KOPT-K1 (cell line): ENCODE data around the gene TMEFF2.
"Not testable (repeated sequence)": the region's sequence is repeated elsewhere in the genome, so short reads cannot be mapped to it uniquely, and the experiment has no call there.

Experiments
- H3K27ac ChIP-seq: fragments of 200-600 bp; sonication (generic); 2 replicates; pipeline ENCODE4 v1.5.1; 2016; ENCODE audit warnings: antibody characterized with exemption, mild to moderate bottlenecking, low read depth, low read length; ENCODE audit not compliant: poor library complexity, severe bottlenecking
- H3K36me3 ChIP-seq: fragments of 200-600 bp; sonication (generic); 2 replicates; pipeline ENCODE4 v1.5.1; 2017; ENCODE audit warnings: antibody characterized with exemption, mild to moderate bottlenecking, low read length, moderate library complexity; ENCODE audit not compliant: insufficient read depth
- H3K9me3 ChIP-seq: fragments of 200-600 bp; sonication (generic); 2 replicates; pipeline ENCODE4 v1.5.1; 2017; ENCODE audit warnings: antibody characterized with exemption, low read length, mild to moderate bottlenecking; ENCODE audit not compliant: insufficient read depth, poor library complexity, severe bottlenecking

TMEFF2 gene

DNA sequence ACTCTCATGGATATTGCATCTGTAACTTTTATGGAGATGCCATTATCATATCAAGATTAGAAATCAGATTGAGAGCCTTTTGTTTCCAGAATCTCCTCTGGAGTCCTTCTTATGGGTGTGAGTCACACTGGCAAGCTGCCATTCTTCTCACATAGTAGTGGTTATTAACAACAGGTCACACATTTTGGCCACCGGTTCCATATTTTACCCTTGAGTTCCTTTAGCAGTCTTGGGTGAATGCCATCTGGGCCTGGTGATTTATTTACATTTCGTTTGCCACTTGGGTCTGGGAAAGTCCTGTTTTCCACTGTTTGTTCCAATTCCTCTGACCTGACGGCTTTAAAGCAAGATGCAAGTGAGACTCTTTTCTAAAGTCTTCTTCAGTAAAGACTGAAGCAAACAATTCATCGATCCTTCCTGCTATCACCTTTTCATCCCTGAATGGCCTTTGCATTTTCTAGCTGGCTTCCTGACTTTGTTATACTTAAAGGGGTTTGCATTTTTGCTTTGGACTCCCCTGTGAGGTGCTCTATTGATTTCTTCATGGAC lies 267.3 kb downstream of the TMEFF2 start:
- Histone ChIP-seq H3K36me3 (no peaks in the 10 kb centered on the region), H3K9me3 (no peaks in the 10 kb centered on the region), H3K27ac (no peak overlapping the region)

DNA sequence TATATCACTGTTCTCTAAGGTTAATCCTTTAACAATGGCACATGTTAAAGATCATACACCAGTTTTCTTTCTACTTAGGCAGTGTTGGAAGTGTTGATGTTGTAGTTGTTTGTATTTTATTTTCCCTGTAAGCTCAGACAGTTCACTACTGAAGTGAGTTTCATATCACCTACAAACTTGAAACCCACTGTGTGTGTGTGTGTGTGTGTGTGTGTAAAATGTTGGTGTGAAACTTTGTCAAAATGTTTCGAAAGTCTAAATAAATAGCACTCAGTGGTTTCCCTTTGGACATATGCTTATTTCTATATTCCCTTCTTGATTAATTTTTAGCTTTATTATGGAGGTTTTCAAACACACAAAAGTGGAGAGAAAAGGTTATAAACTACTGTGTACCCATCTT lies 268.1 kb downstream of the TMEFF2 start:
- Histone ChIP-seq H3K36me3 (no peaks in the 10 kb centered on the region), H3K27ac (no peak overlapping the region), H3K9me3 (no peaks in the 10 kb centered on the region)

DNA sequence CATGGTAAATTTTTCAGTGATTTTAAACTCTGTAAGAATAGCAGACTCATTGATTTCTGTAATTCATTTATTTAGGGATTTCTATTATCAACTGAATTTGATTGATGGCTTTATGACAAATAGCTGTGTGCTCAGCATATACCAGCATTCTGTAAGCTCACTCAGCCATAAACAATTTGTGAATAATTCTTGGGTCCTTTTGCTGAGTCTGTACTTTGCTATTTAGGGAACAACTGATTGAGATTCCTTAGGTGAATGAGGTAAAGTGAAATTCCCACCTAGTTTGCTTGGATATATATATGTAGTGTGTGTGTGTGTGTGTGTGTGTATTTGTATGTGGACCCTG lies 271.1 kb downstream of the TMEFF2 start:
- Histone ChIP-seq H3K27ac (no peak overlapping the region), H3K36me3 (no peaks in the 10 kb centered on the region), H3K9me3 (no peaks in the 10 kb centered on the region)

DNA sequence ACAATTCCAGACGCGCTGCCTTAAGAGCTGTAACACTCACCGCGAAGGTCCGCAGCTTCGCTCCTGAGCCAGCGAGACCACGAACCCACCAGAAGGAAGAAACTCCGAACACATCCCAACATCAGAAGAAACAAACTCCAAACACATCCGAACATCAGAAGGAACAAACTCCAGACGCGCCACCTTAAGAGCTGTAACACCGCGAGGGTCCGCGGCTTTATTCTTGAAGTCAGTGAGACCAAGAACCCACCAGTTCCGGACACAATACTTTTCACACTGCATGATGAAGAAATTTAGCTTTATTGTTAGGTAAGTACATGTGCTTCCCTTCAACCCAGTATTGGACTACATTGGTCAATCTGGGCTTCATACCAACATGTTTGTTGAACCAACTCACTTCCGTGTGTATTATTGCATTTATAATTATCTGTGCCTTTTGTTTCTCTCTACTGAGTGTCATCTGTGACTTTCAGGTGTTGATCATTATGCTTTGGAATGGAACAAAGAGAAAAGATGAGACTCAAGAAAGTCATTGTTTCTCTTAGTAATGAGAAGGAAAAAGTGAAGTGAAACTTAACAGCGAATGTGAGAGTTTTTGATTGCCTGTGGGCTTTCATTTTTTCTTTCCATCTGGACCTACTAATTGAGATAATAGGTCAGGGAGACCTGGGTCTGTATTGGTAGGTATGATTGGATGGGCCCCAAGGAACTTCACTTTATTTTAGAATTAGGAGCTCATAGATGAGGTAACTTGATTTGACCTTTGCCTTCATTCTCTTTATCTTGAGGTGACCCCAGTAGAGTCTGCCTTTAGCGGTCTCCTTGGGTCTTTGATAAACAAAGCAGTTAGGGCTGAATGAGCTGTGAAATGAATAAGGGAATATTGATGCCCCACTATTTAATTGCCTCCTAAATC lies 271.7 kb downstream of the TMEFF2 start:
- Histone ChIP-seq H3K9me3 (no peaks in the 10 kb centered on the region), H3K36me3 (no peaks in the 10 kb centered on the region), H3K27ac (no peak overlapping the region)

DNA sequence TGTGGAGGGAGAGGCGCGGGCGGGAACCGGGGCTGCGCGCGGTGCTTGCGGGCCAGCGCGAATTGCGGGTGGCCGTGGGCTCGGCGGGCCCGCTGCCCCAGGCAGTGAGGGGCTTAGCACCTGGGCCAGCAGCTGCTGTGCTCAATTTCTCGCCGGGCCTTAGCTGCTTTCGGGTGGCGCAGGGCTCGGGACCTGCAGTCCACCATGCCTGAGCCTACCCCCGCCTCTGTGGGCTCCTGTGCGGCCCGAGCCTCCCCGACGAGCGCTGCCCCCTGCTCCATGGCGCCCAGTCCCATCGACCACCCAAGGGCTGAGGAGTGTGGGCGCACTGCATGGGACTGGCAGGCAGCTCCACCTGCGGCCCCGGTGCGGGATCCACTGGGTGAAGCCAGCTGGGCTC lies 273.1 kb downstream of the TMEFF2 start:
- H3K27ac ChIP-seq, H3K9me3 ChIP-seq, H3K36me3 ChIP-seq: not testable (repeated sequence)

DNA sequence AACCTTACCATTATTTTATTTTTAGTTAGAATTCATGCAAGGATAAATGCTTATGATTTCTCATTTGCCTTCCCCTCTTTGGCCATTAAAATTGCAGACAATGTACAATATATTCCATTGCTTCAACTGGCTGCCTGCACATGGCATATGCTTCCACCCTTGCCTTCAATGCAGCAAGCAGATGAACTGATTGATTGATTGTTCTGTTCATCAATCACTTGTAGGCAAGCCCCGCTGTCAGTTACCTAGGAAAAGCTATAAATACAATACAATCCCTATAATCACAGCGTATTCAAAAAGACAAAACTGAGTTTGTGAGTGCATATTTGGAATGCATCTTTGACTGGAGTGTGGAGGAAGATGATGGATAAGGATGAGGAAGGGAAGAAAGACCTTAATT lies 274.2 kb downstream of the TMEFF2 start:
- no peak overlapping the region for H3K27ac ChIP-seq
- H3K36me3 ChIP-seq = no peaks in the 10 kb centered on the region
- H3K9me3 ChIP-seq = no peaks in the 10 kb centered on the region

DNA sequence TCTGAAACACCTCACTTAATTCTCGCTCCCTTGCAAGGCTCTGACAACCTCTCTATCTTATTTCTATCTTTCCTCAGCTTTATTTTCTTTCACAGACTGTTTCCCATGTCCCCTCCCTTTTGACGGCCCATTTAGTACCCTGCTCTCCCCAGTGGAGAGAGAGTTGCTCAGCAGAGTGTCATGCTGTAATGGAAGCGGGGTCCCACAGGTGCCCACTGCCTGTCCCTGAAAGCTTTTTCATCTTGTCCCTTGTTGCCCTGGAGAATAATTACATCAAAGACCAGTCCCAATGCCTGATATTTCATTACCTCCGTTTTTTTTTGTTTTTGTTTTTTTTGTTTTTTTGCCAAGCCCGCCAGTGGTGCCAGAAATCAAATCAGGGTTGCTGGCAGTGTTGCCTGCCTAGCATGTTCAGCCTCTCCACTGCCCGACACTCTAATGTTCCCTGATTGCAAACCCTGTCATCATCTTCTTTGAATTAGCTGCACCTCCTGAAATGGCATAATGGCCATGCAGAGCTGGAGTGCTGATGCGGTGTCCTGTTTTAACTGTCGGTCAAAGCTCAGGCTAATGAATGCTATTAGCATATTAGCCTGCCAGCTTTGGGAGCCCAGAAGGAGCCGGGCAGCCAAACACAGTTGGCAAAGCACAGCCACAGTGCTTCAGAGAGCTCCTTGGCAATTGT lies 276.6 kb downstream of the TMEFF2 start:
- H3K27ac ChIP-seq = no peak overlapping the region
- H3K9me3 ChIP-seq = no peaks in the 10 kb centered on the region
- H3K36me3 ChIP-seq = no peaks in the 10 kb centered on the region

DNA sequence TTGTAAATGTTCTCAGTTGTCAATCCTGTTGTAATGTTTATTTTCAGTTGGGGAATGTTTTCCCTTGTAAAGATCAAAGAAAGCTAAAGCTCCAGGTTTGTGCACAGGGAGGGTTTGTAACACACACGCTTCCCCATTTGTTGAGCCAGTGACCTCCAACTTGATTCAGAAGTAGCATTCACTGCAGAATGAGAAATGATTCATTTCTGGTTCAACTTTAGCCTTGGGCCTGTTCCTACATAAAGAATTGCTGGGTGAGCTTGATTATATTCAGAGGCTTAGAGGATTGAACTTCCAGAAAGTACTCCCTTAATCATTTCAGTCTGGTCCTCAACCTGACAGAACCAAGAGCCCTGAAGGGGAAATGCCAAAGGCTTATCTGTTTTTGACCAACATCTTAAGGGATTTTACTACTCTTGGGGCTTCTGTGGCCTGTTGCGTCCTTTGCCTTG lies 277.3 kb downstream of the TMEFF2 start:
- no peak overlapping the region for H3K27ac ChIP-seq
- no peaks in the 10 kb centered on the region for H3K9me3 ChIP-seq
- no peaks in the 10 kb centered on the region for H3K36me3 ChIP-seq

DNA sequence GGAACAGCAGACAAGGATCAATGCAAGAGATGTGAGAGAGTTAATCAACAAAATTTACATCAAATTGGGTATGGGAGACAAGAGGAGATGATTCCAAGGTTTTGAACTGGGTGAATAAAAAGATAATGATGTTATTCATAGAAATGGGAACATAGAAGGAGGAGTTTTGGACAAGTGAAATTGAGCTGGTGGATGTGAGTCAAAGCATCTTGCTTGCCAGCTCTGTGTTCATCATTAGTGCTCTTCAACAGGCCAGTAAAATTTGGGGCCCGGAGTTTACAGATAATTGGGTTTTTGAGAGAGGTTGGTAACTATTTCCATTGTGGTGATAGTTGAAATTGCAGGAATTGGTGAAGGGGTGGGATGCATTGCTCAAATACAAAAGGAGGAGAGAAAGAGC lies 277.9 kb downstream of the TMEFF2 start:
- Histone ChIP-seq H3K27ac (no peak overlapping the region), H3K36me3 (no peaks in the 10 kb centered on the region), H3K9me3 (no peaks in the 10 kb centered on the region)

DNA sequence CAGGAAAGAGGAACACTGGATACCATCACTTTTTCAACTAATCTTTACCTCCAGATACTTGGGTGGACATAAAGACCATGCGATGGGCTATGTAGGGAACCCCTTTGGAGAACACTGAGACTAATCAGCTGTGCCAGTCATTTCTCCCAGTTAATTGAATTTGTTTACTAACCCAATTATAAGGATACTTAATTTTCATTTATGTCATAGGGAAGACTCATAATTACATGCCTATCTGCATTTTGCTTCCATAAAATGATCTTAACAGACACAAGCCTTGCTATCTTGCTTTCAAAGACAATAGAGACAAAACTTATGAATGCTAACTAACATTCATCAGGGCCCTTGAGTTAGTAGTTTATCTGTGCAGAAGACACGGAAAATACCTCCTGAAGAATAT lies 279.0 kb downstream of the TMEFF2 start:
- Histone ChIP-seq H3K36me3 (no peaks in the 10 kb centered on the region), H3K27ac (no peak overlapping the region), H3K9me3 (no peaks in the 10 kb centered on the region)

DNA sequence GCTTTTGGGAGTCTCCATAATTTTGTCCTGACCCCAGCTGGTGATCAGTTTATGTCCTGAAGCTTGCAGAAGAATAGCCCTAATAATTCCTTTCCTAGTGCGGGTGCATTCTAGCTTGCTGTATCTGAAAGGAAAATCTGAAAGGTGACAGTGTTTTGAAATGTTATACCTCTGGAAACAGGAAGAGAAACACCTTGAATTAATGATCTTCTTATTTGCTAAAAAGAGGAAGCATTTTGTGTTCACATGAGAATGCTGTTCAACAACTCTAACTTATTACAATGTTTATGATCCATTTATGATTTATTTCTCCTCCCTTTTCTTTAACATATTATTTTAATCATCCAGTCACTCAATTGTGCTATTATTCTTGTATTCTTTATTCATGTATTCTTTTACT lies 280.9 kb downstream of the TMEFF2 start:
- H3K36me3 ChIP-seq = no peaks in the 10 kb centered on the region
- H3K27ac ChIP-seq = no peak overlapping the region
- H3K9me3 ChIP-seq = no peaks in the 10 kb centered on the region

DNA sequence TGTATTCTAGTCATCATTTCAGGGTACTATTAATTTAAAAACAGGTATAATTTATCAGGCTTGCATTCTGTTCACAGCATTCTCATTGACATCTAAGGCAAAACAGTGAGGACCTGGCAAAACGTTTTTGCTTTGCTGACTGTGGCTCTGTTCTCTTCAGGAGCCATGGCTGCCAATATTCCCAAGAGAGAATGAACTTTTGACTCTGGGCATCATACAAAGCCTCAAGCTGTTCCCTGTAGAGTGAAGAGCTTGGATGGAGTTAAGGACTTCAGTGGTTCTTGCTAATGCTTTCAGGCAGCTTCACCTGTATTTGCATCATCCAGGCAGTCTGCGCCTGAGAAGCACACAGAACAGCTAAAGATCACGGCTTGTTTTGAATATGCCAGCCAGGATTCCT lies 282.0 kb downstream of the TMEFF2 start:
- Histone ChIP-seq H3K9me3 (no peaks in the 10 kb centered on the region), H3K27ac (no peak overlapping the region), H3K36me3 (no peaks in the 10 kb centered on the region)

DNA sequence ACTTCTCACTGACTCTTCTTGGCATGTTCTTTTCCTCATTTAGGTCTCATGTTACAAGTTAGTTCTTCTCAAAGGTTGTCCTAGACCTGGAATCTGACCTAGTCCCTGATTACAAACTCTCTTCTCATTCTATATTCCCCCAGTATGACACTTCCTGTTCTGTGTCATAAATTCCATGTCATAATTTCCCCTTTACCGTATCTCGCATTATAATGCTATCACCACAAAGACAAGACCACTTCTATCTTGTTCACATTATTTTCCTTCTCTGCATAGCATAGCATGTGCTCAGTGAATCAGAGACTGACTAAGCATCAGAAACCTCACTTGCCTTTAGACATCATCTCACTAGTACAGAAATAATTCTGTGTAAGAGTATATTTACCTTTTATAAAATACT lies 284.2 kb downstream of the TMEFF2 start:
- Histone ChIP-seq H3K9me3 (no peaks in the 10 kb centered on the region), H3K36me3 (no peaks in the 10 kb centered on the region), H3K27ac (no peak overlapping the region)

DNA sequence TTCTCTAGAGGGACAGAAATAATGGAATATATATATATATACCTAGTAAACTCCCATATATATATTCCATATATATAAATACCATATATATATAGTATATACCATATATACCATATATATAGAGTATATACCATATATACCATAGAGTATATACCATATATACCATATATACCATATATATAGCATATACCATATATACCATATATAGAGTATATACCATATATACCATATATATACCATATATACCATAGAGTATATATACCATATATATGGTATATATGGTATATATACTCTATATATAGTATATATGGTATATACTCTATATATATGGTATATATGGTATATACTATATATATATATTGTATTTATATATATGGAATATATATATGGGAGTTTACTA lies 285.9 kb downstream of the TMEFF2 start:
- no peak overlapping the region for H3K27ac ChIP-seq
- no peaks in the 10 kb centered on the region for H3K9me3 ChIP-seq
- H3K36me3 ChIP-seq = no peaks in the 10 kb centered on the region

DNA sequence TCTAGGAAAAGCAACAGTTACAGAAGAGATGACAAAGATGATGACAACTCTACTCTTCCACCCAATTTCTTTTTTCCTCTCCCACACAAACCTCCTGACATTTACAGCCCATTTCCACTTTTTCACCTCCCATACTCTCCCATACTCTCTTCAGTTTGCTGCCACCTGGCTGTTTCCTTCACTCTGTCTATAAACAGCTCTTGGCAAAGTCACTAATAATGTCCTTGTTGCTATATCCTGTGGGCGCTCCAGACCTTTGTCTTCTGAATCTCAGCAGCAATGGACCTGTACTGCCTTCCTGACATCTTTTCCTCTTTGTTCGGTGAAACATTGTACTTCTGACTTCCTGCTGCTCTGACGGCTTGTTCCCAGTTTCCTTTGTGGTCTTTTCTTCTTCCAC lies 287.2 kb downstream of the TMEFF2 start:
- H3K27ac ChIP-seq = no peak overlapping the region

More for the DNA sequence above, 287.2 kb downstream of the TMEFF2 start:
- no peaks in the 10 kb centered on the region for H3K9me3 ChIP-seq
- no peaks in the 10 kb centered on the region for H3K36me3 ChIP-seq
